Neural progenitor cell (in vitro differentiated cells): ENCODE data around the gene FAM20C. TPM values are rescaled to one million over a fixed set of nuclear protein-coding genes. Genes with fewer than 3 reads are reported as not detected.

Source experiments
- DNase-seq: peaks from one replicate; pipeline ENCODE4 v3.0.0-alpha.2; 2016; ENCODE audit warnings: low spot score
- H2AFZ ChIP-seq: fragments of 200-600 bp; sonication (generic); replicated peaks from 2 replicates; pipeline ENCODE4 v1.6.1; 2016; ENCODE audit warnings: antibody characterized with exemption
- H3F3A ChIP-seq: fragments of 200-600 bp; sonication (generic); 2 replicates; pipeline ENCODE4 v1.6.1; 2016; ENCODE audit warnings: antibody characterized with exemption, low read depth
- H3K27ac ChIP-seq: fragments of 200-600 bp; sonication (generic); 2 replicates; pipeline ENCODE4 v1.5.1; 2016; ENCODE audit warnings: mild to moderate bottlenecking
- H3K27me3 ChIP-seq: fragments of 200-600 bp; sonication (generic); 2 replicates; pipeline ENCODE4 v1.6.1; 2016; ENCODE audit warnings: mild to moderate bottlenecking, moderate library complexity
- H3K36me3 ChIP-seq: fragments of 200-600 bp; sonication (generic); 2 replicates; pipeline ENCODE4 v1.5.1; 2016
- H3K4me1 ChIP-seq: fragments of 200-600 bp; sonication (generic); 2 replicates; pipeline ENCODE4 v1.6.1; 2016; ENCODE audit warnings: mixed run types
- H3K4me2 ChIP-seq: fragments of 200-600 bp; sonication (generic); 2 replicates; pipeline ENCODE4 v1.6.1; 2016
- H3K4me3 ChIP-seq: fragments of 200-600 bp; sonication (generic); 2 replicates; pipeline ENCODE4 v1.5.1; 2016
- H3K79me2 ChIP-seq: fragments of 200-600 bp; sonication (generic); 2 replicates; pipeline ENCODE4 v1.6.1; 2016; ENCODE audit warnings: low read depth
- H3K9ac ChIP-seq: fragments of 200-600 bp; sonication (generic); 2 replicates; pipeline ENCODE4 v1.6.1; 2016
- H3K9me3 ChIP-seq: fragments of 200-600 bp; sonication (generic); 2 replicates; pipeline ENCODE4 v1.5.1; 2016; ENCODE audit warnings: low read depth
- H4K20me1 ChIP-seq: fragments of 200-600 bp; sonication (generic); 2 replicates; pipeline ENCODE4 v1.6.1; 2016; ENCODE audit warnings: low read depth
- H3K27ac Mint-ChIP-seq: 3 replicates; pipeline ENCODE4 v1.8.0; 2021; ENCODE audit warnings: mixed read lengths
- H3K27me3 Mint-ChIP-seq: 2 replicates; pipeline ENCODE4 v1.8.0; 2022; ENCODE audit warnings: low read depth, mild to moderate bottlenecking, inconsistent platforms, moderate library complexity, mixed read lengths; ENCODE audit not compliant: insufficient read depth
- H3K36me3 Mint-ChIP-seq: 3 replicates; pipeline ENCODE4 v1.8.0; 2021; ENCODE audit warnings: mixed read lengths
- H3K4me1 Mint-ChIP-seq: 3 replicates; pipeline ENCODE4 v1.8.0; 2021; ENCODE audit warnings: mixed read lengths
- H3K4me3 Mint-ChIP-seq: 3 replicates; pipeline ENCODE4 v1.8.0; 2021; ENCODE audit warnings: mild to moderate bottlenecking, moderate library complexity, mixed read lengths
- H3K9me3 Mint-ChIP-seq: 3 replicates; pipeline ENCODE4 v1.8.0; 2020; ENCODE audit warnings: mixed read lengths
- EZH2 ChIP-seq: fragments of 200-600 bp; sonication (generic); IDR thresholded peaks from 2 replicates; pipeline ENCODE4 v1.6.1; 2017; ENCODE audit warnings: antibody characterized with exemption, mild to moderate bottlenecking, moderate library complexity
- EZH2phosphoT487 ChIP-seq: fragments of 200-600 bp; sonication (generic); IDR thresholded peaks from 2 replicates; pipeline ENCODE4 v1.6.1; 2017; ENCODE audit warnings: antibody characterized with exemption
- total RNA-seq: library from RNA; depleted of rRNA; stranded (reverse); fragments of >200 nt; gene quantifications from 2 replicates; pipeline ENCODE4 v1.2.3, GENCODE V29; 2015; ENCODE audit warnings: low replicate concordance
- TF ChIP-seq, protein P1 (sequence below): fragments of 200-600 bp; sonication (generic); IDR thresholded peaks from 2 replicates; pipeline ENCODE4 v1.5.1; 2017; ENCODE audit warnings: antibody characterized with exemption, mild to moderate bottlenecking

Gene FAM20C
- total RNA-seq, 1 donor from 2014 or later = 3.8 TPM

DNA sequence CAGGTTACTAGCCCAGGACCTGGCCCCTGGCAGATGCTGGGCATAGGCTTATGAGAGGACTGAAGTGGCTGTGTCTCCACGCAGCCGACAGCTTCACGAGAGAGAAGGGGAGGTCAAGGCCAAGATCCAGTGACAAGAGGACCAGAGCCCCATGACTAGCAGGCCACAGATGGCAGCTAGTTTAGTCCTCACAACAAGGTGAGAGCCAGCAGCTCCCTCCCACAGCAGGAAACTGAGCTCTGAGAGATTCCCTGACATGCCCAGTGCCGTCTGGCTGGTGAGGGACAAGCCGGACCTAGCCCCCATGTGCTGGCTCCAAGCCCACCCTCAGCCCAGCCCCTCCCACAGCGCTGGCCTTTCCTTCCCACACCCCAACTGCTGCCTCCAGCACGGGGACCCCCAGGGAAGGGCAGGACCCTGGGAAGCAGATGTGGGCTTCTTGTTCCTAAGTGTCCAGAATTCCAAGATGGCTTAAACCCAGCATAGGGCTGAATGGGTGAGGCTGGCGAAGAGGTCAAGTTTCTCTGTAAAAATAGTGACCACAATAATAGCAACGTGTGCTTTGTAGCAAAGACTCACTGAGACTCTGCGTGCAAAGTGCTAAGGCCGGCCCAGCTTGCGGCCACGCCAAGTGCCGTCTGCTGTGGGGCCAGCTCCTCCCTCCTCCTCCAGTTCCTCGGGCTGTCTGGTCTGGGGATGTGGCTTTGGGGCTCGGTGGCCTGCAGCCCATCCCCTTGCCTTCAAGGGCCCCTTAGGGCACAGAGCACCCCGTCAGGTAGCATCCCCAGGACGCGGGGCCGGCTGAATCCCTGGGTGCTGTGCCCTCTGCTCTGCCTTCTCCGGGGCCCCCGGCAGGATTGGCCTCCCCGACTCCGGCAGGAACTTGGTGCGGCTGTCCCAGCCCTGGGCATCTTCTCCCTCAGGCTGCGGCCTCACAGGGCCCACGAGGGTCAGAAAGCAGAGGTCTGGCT is 7.8 kb upstream of the FAM20C start:
- no peaks in the 10 kb centered on the region for H3K9me3 Mint-ChIP-seq
- H3K4me1 ChIP-seq = peaks cover 4% of the 10 kb centered on the region
- no peak overlapping the region for H3K4me2 ChIP-seq
- peaks cover 3% of the 10 kb centered on the region for H3F3A ChIP-seq
- no peak for DNase-seq
- H3K9ac ChIP-seq = no peak overlapping the region
- TF ChIP-seq, protein P1, sequence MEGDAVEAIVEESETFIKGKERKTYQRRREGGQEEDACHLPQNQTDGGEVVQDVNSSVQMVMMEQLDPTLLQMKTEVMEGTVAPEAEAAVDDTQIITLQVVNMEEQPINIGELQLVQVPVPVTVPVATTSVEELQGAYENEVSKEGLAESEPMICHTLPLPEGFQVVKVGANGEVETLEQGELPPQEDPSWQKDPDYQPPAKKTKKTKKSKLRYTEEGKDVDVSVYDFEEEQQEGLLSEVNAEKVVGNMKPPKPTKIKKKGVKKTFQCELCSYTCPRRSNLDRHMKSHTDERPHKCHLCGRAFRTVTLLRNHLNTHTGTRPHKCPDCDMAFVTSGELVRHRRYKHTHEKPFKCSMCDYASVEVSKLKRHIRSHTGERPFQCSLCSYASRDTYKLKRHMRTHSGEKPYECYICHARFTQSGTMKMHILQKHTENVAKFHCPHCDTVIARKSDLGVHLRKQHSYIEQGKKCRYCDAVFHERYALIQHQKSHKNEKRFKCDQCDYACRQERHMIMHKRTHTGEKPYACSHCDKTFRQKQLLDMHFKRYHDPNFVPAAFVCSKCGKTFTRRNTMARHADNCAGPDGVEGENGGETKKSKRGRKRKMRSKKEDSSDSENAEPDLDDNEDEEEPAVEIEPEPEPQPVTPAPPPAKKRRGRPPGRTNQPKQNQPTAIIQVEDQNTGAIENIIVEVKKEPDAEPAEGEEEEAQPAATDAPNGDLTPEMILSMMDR = no peak
- no peak for TF ChIP-seq EZH2phosphoT487
- no peak for TF ChIP-seq EZH2
- peaks cover 21% of the 10 kb centered on the region for H3K27me3 ChIP-seq
- no peaks in the 10 kb centered on the region for H3K9me3 ChIP-seq
- H3K27ac Mint-ChIP-seq = no peak overlapping the region
- no peak overlapping the region for H3K4me3 ChIP-seq
- H3K36me3 ChIP-seq = no peaks in the 10 kb centered on the region
- H3K4me3 Mint-ChIP-seq = no peak overlapping the region
- peaks cover 2% of the 10 kb centered on the region for H3K27me3 Mint-ChIP-seq
- peaks cover 22% of the 10 kb centered on the region for H3K4me1 Mint-ChIP-seq
- no peaks in the 10 kb centered on the region for H4K20me1 ChIP-seq
- no peak overlapping the region for H3K27ac ChIP-seq
- no peaks in the 10 kb centered on the region for H3K79me2 ChIP-seq
- no peak overlapping the region for H2AFZ ChIP-seq
- no peaks in the 10 kb centered on the region for H3K36me3 Mint-ChIP-seq

DNA sequence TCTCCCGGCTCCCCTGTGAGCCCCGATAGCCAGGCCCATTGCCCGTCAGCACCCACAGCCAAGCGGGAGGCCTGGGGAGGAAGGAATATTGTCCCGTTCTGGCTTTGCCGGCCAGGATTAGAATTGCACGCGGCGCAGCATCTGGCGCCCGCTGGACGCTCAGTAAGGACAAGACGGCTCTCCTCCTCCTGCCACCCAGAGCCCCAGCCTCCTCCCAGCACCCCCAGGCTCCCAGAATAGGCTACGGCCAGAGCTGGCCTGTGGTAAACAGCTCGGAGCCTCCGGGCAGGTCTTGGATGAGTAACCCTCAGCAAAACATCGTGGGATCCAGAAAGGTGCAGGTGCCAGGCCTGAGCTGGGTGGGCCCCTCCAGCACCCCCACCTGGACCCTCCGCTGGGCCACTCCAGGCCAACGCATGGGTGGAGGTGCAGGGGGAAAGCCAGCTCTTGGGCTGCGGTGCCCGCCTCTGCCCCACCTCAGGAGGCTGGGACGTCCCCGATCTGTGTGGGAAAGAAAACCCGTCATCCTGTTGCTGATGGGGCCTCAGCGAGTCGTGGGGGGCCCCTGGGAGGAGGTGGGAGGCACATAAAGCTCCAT is 5.8 kb upstream of the FAM20C start:
- no peak for TF ChIP-seq EZH2phosphoT487
- TF ChIP-seq, protein P1 = no peak
- no peak for TF ChIP-seq EZH2
- H3K9me3 Mint-ChIP-seq = no peaks in the 10 kb centered on the region

DNA sequence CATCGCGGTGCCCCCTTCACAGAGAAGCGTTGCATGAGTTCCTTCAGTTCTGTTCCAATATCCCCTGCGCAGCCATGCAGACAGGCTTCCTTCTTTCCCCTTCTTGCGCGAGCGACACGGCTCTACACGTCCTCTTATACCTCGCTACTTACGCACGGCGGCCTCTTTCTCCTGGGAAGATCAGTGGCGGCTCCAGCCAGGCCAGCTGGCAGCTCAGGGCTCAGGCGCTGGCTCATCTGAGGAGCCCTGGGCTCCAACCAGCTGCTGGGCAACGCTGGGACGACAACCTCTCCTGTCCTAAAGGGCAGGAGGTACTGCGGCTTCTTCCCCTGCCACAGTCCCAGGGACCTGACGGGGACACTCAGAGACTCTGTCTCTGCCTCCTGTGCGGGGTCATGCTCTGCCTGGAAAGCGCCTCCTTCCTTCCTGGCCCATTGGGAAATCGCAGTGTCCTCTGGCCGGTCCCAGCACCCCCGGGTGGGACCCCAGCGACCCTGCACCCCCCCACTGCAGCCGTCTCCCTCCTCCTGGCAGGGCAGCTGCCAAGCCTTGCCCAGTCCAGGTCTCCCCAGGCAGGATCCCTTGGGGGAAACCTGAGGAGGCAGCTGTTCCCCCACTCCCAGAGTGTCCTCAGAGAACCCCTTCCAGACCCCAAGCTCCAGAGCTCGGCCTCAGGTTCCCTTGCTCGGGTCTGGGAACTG is 5.0 kb upstream of the FAM20C start:
- H3K27me3 ChIP-seq = peaks cover 49% of the 10 kb centered on the region
- no peaks in the 10 kb centered on the region for H3K9me3 Mint-ChIP-seq
- TF ChIP-seq EZH2phosphoT487 (no peak), EZH2 (no peak)
- TF ChIP-seq, protein P1 = no peak
- H3F3A ChIP-seq = peaks cover 16% of the 10 kb centered on the region
- no peaks in the 10 kb centered on the region for H3K79me2 ChIP-seq
- no peak overlapping the region for H3K4me2 ChIP-seq
- H2AFZ ChIP-seq = no peak overlapping the region
- H3K4me3 Mint-ChIP-seq = no peak overlapping the region
- no peak overlapping the region for H3K27ac ChIP-seq
- peak; percentile 27 for DNase-seq
- H3K36me3 ChIP-seq = no peaks in the 10 kb centered on the region
- H3K9me3 ChIP-seq = no peaks in the 10 kb centered on the region
- no peak overlapping the region for H3K27ac Mint-ChIP-seq
- H3K27me3 Mint-ChIP-seq = peaks cover 10% of the 10 kb centered on the region
- no peak overlapping the region for H3K9ac ChIP-seq
- no peaks in the 10 kb centered on the region for H3K36me3 Mint-ChIP-seq
- peaks cover 9% of the 10 kb centered on the region for H3K4me1 ChIP-seq
- no peak overlapping the region for H3K4me3 ChIP-seq
- H4K20me1 ChIP-seq = peaks cover 13% of the 10 kb centered on the region
- H3K4me1 Mint-ChIP-seq = peaks cover 40% of the 10 kb centered on the region

More for the DNA sequence above, 5.8 kb upstream of the FAM20C start:
- H3K9ac ChIP-seq = no peak overlapping the region
- no peaks in the 10 kb centered on the region for H3K36me3 ChIP-seq
- Mint-ChIP-seq H3K4me3 (no peak overlapping the region), H3K4me1 (peaks cover 39% of the 10 kb centered on the region), H3K27me3 (peaks cover 10% of the 10 kb centered on the region), H3K36me3 (no peaks in the 10 kb centered on the region), H3K27ac (no peak overlapping the region)
- no peak overlapping the region for H3K4me2 ChIP-seq
- H3K9me3 ChIP-seq = no peaks in the 10 kb centered on the region
- no peak for DNase-seq
- no peak overlapping the region for H3K27ac ChIP-seq
- H3K79me2 ChIP-seq = no peaks in the 10 kb centered on the region
- no peak overlapping the region for H2AFZ ChIP-seq
- H3K4me1 ChIP-seq = peaks cover 8% of the 10 kb centered on the region
- no peak overlapping the region for H3K4me3 ChIP-seq
- peaks cover 16% of the 10 kb centered on the region for H3F3A ChIP-seq
- H4K20me1 ChIP-seq = peaks cover 12% of the 10 kb centered on the region
- H3K27me3 ChIP-seq = peaks cover 42% of the 10 kb centered on the region
